Spleen (tissue), 7 donors: ENCODE measurements around the gene TOP3B.

ENCODE experiments used
- POLR2A ChIP-seq, 3 donors: fragments of 450-650 bp; IDR thresholded peaks; one replicate each; pipeline ENCODE4 v1.5.1; 2017; ENCODE audit warnings: antibody characterized with exemption in 3 of 3, mild to moderate bottlenecking in 1 of 3
- TF ChIP-seq, protein P1 (sequence below), 11 experiments: fragments of 200-600 bp in 7 of 11; fragments of 450-650 bp in 4 of 11; sonication (generic) in 4 of 11; IDR thresholded peaks in 8 of 11; conservative IDR thresholded peaks in 3 of 11; 1 replicate in 7 of 11; 2 replicates in 4 of 11; pipeline versions ENCODE4 v1.4.0 to v1.8.0; 2016 to 2021; ENCODE audit warnings: antibody characterized with exemption in 11 of 11, inconsistent platforms in 4 of 11, mild to moderate bottlenecking in 1 of 11
- donor health status: DM: no; HTN: no; CAD: no; lungs with moderate emphysema.
- donor health status: DM: no; HTN: no; CAD: no.
- donor health status: DM: no; HTN: no; CAD: no.

DNA sequence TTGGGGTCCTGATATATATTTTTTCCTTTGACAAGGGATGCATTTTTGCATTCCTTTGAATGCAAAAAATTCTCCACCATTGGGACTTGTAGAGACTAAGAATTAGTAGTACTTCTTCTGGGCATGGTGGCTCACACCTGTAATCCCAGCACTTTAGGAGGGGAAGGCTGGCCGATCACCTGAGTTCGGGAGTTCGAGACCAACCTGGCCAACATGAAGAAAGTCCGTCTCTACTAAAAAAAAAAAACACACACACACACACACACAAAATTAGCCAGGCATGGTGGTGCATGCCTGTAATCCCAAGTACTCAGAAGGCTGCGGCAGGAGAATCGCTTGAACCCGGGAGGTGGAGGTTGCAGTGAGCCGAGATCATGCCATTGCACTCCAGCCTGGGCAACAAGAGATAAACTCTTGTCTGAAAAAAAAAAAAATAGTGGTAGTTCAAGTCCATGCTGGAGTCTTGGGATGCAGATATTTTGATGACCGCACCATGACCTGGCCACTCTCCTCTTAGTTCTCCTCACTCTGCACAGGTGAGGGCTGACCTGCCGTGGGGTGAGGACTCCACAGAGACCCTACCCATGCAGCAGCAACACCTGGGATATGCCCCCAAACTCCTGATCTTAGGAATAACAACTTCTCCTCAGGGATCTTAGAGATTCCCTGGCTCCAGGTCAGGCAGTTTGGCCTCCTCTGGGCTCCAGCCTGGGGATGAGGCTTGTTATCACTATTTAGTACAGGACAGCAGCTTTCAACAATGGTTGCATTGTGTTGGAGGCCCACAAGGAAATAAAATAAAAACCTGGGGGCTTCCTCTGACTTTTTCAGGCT is 36.5 kb upstream of the TOP3B start:
- TF ChIP-seq, protein P1, sequence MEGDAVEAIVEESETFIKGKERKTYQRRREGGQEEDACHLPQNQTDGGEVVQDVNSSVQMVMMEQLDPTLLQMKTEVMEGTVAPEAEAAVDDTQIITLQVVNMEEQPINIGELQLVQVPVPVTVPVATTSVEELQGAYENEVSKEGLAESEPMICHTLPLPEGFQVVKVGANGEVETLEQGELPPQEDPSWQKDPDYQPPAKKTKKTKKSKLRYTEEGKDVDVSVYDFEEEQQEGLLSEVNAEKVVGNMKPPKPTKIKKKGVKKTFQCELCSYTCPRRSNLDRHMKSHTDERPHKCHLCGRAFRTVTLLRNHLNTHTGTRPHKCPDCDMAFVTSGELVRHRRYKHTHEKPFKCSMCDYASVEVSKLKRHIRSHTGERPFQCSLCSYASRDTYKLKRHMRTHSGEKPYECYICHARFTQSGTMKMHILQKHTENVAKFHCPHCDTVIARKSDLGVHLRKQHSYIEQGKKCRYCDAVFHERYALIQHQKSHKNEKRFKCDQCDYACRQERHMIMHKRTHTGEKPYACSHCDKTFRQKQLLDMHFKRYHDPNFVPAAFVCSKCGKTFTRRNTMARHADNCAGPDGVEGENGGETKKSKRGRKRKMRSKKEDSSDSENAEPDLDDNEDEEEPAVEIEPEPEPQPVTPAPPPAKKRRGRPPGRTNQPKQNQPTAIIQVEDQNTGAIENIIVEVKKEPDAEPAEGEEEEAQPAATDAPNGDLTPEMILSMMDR (IDR thresholded peaks at IDR 0.05 in 8 of 11, conservative IDR thresholded peaks at IDR 0.05 in 3 of 11) = no peak
- TF ChIP-seq POLR2A (IDR thresholded peaks at IDR 0.05) = no peak
